PFSK-1 (cell line): ENCODE results near the gene CACNA1D.

Source experiments
- FOXP2 ChIP-seq: optimal IDR thresholded peaks from 2 replicates; pipeline ENCODE3; 2011; ENCODE audit warnings: borderline replicate concordance, control low read depth, inconsistent platforms; ENCODE audit not compliant: insufficient read depth; ENCODE audit errors: extremely low read length, extremely low read depth
- POLR2AphosphoS5 ChIP-seq: IDR thresholded peaks from 2 replicates; pipeline ENCODE4 v1.6.1; 2012; ENCODE audit warnings: low read depth, mild to moderate bottlenecking, control low read depth, low read length, moderate library complexity
- SIN3A ChIP-seq: IDR thresholded peaks from 2 replicates; pipeline ENCODE4 v1.6.1; 2012; ENCODE audit warnings: mild to moderate bottlenecking, low read length, moderate library complexity, borderline replicate concordance; ENCODE audit not compliant: insufficient read depth
- TAF1 ChIP-seq: IDR thresholded peaks from 2 replicates; pipeline ENCODE4 v1.6.1; 2012; ENCODE audit warnings: low read length, control low read depth, borderline replicate concordance; ENCODE audit not compliant: insufficient read depth
- TF ChIP-seq, protein P1 (sequence below), 2 experiments: IDR thresholded peaks; 2 replicates each; pipeline versions ENCODE4 v1.6.1 to v1.8.0; 2011 to 2012; ENCODE audit warnings: low read depth in 2 of 2, low read length in 2 of 2, control low read depth in 1 of 2, inconsistent platforms in 1 of 2, mild to moderate bottlenecking in 1 of 2, moderate library complexity in 1 of 2; ENCODE audit not compliant: insufficient read depth in 1 of 2

Gene CACNA1D

DNA sequence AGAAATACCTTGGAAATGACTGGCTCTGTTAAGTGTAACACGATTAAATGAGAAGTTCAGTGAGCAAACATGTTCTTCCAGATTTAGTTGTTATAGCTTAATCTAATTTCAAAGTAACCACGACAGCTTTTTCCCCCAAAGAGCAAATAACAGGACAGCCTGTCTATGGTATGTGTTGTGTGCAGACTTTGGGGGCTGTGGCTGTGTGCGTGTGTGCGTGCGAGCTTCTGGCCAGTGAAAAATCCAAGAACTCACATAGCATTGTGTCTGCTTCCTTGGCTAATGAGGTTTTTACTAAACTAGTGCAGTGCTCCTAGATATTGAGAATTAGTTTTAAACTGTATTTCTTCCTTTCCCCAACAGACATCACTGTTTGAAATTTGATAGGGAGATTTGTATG, 167.1 kb downstream of the CACNA1D start:
- TF ChIP-seq SIN3A (no peak), FOXP2 (no peak)

DNA sequence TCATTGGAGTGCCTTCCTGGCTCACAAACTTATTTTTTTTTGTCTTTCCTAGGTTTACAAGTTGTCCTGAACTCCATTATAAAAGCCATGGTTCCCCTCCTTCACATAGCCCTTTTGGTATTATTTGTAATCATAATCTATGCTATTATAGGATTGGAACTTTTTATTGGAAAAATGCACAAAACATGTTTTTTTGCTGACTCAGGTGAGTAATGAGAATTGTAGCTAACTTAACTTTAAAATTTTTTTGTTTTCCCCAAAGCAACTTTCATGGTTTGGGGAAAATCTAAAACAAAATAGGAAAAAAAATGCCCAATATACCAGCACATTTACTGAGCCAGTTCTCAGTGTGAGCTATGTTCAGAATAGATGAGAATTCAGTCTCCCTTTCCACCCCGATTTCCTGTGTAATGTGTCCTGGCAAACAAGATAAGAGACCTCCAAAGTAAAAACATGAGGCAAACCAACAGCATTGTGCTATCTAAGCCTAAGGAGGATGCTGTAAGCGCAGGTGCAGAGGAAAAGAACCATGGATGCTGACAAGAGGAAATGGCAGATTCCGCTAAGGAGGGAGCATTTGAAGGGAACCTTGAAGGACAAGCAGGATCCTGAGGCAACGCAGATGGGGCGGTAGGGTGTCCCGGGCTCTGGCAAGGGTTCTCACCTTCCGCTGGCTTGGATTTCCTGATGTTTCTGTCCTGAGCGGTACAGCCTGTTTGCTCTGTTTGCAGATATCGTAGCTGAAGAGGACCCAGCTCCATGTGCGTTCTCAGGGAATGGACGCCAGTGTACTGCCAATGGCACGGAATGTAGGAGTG, 171.4 kb downstream of the CACNA1D start:
- TF ChIP-seq TAF1 = no peak
- TF ChIP-seq SIN3A = no peak
- TF ChIP-seq FOXP2 = no peak
- TF ChIP-seq, protein P1, sequence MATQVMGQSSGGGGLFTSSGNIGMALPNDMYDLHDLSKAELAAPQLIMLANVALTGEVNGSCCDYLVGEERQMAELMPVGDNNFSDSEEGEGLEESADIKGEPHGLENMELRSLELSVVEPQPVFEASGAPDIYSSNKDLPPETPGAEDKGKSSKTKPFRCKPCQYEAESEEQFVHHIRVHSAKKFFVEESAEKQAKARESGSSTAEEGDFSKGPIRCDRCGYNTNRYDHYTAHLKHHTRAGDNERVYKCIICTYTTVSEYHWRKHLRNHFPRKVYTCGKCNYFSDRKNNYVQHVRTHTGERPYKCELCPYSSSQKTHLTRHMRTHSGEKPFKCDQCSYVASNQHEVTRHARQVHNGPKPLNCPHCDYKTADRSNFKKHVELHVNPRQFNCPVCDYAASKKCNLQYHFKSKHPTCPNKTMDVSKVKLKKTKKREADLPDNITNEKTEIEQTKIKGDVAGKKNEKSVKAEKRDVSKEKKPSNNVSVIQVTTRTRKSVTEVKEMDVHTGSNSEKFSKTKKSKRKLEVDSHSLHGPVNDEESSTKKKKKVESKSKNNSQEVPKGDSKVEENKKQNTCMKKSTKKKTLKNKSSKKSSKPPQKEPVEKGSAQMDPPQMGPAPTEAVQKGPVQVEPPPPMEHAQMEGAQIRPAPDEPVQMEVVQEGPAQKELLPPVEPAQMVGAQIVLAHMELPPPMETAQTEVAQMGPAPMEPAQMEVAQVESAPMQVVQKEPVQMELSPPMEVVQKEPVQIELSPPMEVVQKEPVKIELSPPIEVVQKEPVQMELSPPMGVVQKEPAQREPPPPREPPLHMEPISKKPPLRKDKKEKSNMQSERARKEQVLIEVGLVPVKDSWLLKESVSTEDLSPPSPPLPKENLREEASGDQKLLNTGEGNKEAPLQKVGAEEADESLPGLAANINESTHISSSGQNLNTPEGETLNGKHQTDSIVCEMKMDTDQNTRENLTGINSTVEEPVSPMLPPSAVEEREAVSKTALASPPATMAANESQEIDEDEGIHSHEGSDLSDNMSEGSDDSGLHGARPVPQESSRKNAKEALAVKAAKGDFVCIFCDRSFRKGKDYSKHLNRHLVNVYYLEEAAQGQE (IDR thresholded peaks at IDR 0.05; ENCODE audit: insufficient read depth in 1 of 2, low read depth in 2 of 2, low read length in 2 of 2) = no peak
- TF ChIP-seq POLR2AphosphoS5 = no peak

DNA sequence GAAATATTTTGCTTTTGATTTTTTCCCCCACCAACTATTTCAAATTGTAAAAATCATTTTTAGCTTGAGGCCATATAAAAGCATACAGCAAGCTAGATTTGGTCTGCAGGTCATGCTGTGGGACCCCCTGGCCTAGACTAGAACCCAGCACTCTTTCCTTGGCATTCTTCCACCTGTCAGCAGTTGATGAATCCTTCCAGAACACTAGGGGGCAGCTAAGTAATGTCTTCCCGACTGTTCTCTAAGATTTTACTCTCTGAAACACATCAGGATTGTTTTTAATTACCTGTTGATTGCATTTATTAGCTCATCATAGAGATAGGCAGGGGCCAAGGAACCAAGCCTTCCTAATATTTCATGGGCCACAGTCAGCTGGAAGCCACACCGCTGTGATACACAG, 174.5 kb downstream of the CACNA1D start:
- TF ChIP-seq SIN3A (no peak), FOXP2 (no peak), POLR2AphosphoS5 (no peak), TAF1 (no peak)
- TF ChIP-seq, protein P1 (IDR thresholded peaks at IDR 0.05; ENCODE audit: insufficient read depth in 1 of 2, low read depth in 2 of 2, low read length in 2 of 2) = no peak

DNA sequence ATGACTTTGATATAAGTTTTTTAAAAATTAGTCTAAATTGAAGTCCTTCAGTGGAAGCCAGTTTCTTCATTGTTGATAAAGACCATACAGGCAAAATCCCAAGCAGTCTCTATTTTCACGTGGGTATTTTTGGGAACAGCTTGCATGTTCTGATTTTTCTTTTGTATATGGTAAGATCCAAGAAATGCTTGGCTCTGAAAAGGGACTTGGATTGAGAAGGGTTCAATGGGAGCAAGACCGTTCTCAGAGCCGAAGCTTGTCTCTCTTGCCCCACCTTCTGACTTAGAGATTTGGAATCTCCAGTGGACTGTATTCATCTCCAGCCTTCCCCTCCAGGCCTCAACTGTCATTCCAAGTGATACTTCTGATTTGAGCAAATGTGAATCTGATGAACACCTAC, 176.3 kb downstream of the CACNA1D start:
- TF ChIP-seq TAF1 (no peak), POLR2AphosphoS5 (no peak), SIN3A (no peak), FOXP2 (no peak)
- TF ChIP-seq, protein P1 (IDR thresholded peaks at IDR 0.05; ENCODE audit: insufficient read depth in 1 of 2, low read depth in 2 of 2, low read length in 2 of 2) = no peak

DNA sequence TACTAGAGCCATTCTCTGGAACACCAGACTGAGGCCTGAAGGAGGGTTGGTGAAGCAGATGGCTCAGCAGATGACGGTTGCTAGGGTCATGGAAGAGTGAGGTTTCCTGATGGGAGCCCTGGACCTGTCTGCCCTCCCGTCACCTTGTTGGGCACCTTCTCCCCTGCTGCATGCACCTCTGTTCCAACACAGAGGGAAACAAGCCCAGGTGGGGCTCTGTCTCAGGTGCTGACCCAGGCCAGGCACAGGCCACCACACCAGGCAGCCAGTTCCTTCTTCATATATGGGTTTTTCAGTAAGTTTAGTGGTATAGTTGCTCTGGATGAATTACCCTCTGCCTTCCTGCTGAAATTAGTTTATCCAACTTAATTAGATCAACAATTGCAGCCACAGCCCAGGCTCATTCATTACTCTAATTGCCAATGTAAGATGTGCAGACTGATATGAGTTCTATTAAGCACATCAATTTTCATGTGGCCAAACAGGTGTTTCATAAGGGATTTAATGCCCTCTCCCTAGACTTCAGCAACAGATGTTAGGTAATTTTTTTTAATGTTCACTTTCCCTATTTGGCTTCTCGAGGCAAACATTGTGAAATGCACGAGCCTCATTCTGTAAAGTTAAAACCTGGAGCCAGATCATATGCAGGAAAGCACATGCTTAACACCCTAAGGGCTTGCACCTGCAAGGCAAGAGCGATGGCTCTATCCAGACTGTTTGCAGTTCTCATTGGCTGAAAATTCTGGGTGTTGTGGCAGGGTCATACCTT, 177.0 kb downstream of the CACNA1D start:
- TF ChIP-seq POLR2AphosphoS5 = no peak
- TF ChIP-seq, protein P1 (IDR thresholded peaks at IDR 0.05; ENCODE audit: insufficient read depth in 1 of 2, low read depth in 2 of 2, low read length in 2 of 2) = peak in 1 of 2 experiments; percentile 44; a peak in 1 of 4 replicates
